Measurements from ENCODE around the gene SYNGR4.

Gene SYNGR4

GRCh38 chr19:48393559-48394330 is 29.6 kb downstream of the SYNGR4 start, which contains the start of gene GRIN2D (continued):
- no peak for TF ChIP-seq POU6F1 (CRISPR knock-in tag; IDR thresholded peaks at IDR 0.05; ENCODE audit: borderline replicate concordance, low read depth)
- TF ChIP-seq, protein P1, sequence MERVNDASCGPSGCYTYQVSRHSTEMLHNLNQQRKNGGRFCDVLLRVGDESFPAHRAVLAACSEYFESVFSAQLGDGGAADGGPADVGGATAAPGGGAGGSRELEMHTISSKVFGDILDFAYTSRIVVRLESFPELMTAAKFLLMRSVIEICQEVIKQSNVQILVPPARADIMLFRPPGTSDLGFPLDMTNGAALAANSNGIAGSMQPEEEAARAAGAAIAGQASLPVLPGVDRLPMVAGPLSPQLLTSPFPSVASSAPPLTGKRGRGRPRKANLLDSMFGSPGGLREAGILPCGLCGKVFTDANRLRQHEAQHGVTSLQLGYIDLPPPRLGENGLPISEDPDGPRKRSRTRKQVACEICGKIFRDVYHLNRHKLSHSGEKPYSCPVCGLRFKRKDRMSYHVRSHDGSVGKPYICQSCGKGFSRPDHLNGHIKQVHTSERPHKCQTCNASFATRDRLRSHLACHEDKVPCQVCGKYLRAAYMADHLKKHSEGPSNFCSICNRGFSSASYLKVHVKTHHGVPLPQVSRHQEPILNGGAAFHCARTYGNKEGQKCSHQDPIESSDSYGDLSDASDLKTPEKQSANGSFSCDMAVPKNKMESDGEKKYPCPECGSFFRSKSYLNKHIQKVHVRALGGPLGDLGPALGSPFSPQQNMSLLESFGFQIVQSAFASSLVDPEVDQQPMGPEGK (CRISPR knock-in tag; IDR thresholded peaks at IDR 0.05; ENCODE audit: borderline replicate concordance): no peak
- TF ChIP-seq TCF4 (CRISPR knock-in tag; IDR thresholded peaks at IDR 0.05; ENCODE audit: borderline replicate concordance): no peak

DNA sequence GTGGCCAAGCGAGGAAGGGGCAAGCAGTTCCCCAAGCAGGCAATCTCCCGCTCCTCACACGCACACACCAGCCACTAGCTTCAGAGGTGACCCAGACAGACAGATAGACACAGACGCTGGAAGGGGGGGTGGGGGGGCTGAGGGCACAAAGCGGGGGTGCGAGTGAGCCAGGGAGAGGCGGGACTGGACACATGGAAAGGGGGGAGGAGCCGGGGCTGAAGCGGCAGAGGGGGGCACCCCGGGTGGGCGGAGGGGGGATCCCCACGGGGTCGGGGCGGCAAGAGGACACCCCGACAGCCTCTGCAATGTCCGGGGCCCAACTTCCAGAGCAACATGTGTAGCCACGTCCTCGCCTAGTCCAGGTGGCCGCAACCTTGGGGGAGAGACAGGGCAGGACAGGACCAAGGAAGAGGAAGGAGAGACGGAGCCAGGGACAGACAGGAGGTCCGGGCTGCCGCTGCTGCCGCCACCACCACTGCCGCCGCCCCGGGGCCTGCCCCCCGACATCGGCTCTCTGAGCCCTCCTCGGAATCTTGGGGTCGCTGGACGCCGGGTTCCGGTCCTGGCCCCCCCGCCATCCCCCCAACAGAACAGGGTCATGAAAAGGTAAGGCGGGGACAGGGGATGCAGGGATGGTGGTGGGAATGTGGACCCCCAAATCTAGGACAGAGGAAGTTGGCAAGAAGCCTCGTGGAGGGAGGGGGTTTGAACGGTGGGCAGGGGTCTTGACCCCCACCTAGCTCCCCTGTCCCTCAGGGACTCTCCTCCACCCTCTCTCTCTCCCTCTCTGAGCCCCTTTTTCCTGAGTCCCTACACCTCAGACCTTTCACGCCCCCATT is 30.4 kb downstream of the SYNGR4 start:
- peak; percentile 5; the same call in 1 of the 3 replicates for ATAC-seq
- TF ChIP-seq RARB (CRISPR knock-in tag; IDR thresholded peaks at IDR 0.05): no peak
- TF ChIP-seq, protein P2, sequence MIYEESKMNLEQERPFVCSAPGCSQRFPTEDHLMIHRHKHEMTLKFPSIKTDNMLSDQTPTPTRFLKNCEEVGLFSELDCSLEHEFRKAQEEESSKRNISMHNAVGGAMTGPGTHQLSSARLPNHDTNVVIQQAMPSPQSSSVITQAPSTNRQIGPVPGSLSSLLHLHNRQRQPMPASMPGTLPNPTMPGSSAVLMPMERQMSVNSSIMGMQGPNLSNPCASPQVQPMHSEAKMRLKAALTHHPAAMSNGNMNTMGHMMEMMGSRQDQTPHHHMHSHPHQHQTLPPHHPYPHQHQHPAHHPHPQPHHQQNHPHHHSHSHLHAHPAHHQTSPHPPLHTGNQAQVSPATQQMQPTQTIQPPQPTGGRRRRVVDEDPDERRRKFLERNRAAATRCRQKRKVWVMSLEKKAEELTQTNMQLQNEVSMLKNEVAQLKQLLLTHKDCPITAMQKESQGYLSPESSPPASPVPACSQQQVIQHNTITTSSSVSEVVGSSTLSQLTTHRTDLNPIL (CRISPR knock-in tag; IDR thresholded peaks at IDR 0.05; ENCODE audit: low read depth): no peak
- TF ChIP-seq, protein P3, sequence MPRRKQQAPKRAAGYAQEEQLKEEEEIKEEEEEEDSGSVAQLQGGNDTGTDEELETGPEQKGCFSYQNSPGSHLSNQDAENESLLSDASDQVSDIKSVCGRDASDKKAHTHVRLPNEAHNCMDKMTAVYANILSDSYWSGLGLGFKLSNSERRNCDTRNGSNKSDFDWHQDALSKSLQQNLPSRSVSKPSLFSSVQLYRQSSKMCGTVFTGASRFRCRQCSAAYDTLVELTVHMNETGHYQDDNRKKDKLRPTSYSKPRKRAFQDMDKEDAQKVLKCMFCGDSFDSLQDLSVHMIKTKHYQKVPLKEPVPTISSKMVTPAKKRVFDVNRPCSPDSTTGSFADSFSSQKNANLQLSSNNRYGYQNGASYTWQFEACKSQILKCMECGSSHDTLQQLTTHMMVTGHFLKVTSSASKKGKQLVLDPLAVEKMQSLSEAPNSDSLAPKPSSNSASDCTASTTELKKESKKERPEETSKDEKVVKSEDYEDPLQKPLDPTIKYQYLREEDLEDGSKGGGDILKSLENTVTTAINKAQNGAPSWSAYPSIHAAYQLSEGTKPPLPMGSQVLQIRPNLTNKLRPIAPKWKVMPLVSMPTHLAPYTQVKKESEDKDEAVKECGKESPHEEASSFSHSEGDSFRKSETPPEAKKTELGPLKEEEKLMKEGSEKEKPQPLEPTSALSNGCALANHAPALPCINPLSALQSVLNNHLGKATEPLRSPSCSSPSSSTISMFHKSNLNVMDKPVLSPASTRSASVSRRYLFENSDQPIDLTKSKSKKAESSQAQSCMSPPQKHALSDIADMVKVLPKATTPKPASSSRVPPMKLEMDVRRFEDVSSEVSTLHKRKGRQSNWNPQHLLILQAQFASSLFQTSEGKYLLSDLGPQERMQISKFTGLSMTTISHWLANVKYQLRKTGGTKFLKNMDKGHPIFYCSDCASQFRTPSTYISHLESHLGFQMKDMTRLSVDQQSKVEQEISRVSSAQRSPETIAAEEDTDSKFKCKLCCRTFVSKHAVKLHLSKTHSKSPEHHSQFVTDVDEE (CRISPR knock-in tag; IDR thresholded peaks at IDR 0.05): no peak
- TF ChIP-seq ZFP30 (CRISPR knock-in tag; IDR thresholded peaks at IDR 0.05): no peak
- TF ChIP-seq ZFP3 (CRISPR knock-in tag; IDR thresholded peaks at IDR 0.05): no peak
- no peak for TF ChIP-seq TOX (CRISPR knock-in tag; IDR thresholded peaks at IDR 0.05; ENCODE audit: borderline replicate concordance)
- TF ChIP-seq ZC3H10 (CRISPR knock-in tag; IDR thresholded peaks at IDR 0.05): no peak
- TF ChIP-seq ZNF8 (CRISPR knock-in tag; IDR thresholded peaks at IDR 0.05): no peak
- TF ChIP-seq PPARA (CRISPR knock-in tag; IDR thresholded peaks at IDR 0.05; ENCODE audit: borderline replicate concordance): no peak
- no peak for TF ChIP-seq POU6F1 (CRISPR knock-in tag; IDR thresholded peaks at IDR 0.05; ENCODE audit: borderline replicate concordance, low read depth)
- no peak for TF ChIP-seq TCF4 (CRISPR knock-in tag; IDR thresholded peaks at IDR 0.05; ENCODE audit: borderline replicate concordance)
- TF ChIP-seq ZNF70 (CRISPR knock-in tag; IDR thresholded peaks at IDR 0.05): no peak
- TF ChIP-seq, protein P1 (CRISPR knock-in tag; IDR thresholded peaks at IDR 0.05; ENCODE audit: borderline replicate concordance): no peak
- no peak for TF ChIP-seq ISL1 (CRISPR knock-in tag; IDR thresholded peaks at IDR 0.05)
- no peak for TF ChIP-seq CSDC2 (CRISPR knock-in tag; IDR thresholded peaks at IDR 0.05)
- no peak for TF ChIP-seq GLIS3 (CRISPR knock-in tag; IDR thresholded peaks at IDR 0.05)
- TF ChIP-seq SNAI2 (CRISPR knock-in tag; IDR thresholded peaks at IDR 0.05): no peak
- no peak for TF ChIP-seq ZNF565 (CRISPR knock-in tag; conservative IDR thresholded peaks at IDR 0.05; ENCODE audit: low read depth)
- no peak for TF ChIP-seq BACH2 (CRISPR knock-in tag; IDR thresholded peaks at IDR 0.05; ENCODE audit: borderline replicate concordance)
- TF ChIP-seq OSR1 (CRISPR knock-in tag; IDR thresholded peaks at IDR 0.05): no peak

Data from SK-N-SH treated with all-trans-retinoic acid at 6 μM for 48 hours (cell line).